IPS-18c (cell line): ENCODE data around the gene CCDC172.

Source experiments
- H3K4me3 ChIP-seq: 2 replicates; pipeline ENCODE4 v1.7.0; 2013; ENCODE audit warnings: low read depth, mild to moderate bottlenecking, low read length, moderate library complexity; ENCODE audit not compliant: insufficient read depth
- H3K9me3 ChIP-seq: one replicate; pipeline ENCODE4 v1.6.1; 2013; ENCODE audit warnings: mild to moderate bottlenecking, low read length, moderate library complexity; ENCODE audit not compliant: control insufficient read depth, insufficient read depth

The CCDC172 gene, protein sequence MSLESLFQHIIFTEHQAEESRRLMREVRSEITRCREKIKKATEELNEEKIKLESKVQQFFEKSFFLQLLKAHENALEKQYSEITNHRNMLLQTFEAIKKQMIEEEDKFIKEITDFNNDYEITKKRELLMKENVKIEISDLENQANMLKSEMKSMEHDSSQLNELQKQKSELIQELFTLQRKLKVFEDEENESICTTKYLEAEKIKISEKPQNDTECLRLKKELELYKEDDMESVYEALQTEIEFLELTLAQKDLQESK

DNA sequence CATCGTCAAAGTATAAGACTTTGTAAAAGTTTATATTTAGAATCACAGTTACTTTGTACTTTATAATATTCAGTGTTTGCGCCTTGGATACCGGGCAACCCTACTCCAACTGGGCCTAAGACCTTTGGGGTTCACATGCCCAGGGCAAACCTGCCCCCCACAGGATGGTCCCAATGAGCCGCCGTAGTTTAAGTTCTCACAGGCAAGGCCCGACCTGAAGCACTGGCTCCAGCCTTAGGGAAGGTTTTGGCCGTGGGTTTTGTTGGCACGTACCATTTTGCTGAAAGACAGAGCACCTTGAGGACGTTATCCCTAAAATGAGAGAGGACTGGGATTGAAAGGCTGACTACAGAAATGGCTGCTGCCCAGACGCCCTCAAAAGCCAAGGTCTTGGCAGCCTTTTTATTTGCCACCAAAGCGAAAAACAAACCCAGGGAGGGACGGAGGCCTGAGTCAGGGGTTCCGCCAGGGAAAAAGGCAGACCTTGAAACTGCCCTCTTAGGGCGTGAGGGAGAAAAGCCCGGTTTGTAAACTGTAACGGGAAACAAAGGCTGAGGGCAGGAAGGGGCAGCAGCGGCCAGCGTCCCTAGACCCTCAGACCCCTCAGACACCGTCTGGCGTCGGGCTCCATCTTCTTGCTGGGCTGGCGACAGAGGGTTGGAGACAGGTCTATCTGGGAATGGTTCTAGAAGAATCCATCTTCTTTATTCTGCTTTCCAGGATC, at the start of gene CCDC172:
TSS of gene CCDC172 (plus strand) at position 222 of the 724 bp plus-strand sequence. CDS start 564 bp downstream, outside the sequence.
- Histone ChIP-seq H3K9me3 (no peaks in the 10 kb centered on the region), H3K4me3 (no peak within 1 kb of the TSS)

DNA sequence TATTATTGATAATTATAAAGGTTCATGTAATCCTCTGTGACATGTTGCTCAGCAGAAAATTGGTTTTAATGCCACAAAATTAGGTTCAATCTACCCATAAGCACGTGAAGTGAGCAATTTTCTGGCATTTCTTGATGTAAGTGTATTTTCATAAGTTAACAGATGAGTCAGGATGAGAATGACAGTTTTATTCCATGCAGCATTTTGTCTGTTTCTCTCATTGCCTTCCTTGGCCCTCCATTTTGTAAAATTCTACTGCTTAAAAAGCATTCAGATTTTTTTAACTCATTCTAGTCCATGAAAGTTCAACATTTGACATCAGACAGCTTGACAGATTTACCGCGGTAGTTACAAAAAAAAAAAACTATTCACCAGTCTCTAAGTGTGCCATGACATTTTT, 47.3 kb upstream of the CCDC172 start:
- Histone ChIP-seq H3K9me3 (peaks cover 1% of the 10 kb centered on the region), H3K4me3 (no peak overlapping the region)

DNA sequence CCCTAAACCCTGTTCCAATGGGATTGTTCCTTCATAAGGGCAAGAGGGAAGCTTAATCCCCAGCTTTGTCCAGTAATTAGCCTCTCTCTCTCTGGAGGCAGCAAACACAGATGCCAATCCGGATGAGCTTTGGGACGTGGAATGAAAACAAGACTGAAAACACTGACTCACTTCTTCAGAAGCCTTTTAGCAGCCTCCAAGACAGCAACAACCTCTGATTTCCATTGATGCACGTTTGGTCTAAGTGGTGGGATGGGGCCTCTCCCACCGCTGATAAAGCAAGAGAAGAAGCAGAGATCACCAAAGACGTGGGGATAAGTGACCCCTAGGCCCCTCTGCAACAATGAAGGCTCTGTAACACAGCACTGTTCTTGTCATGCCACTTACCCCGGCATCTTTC, 45.4 kb upstream of the CCDC172 start:
- Histone ChIP-seq H3K9me3 (no peaks in the 10 kb centered on the region), H3K4me3 (no peak overlapping the region)

DNA sequence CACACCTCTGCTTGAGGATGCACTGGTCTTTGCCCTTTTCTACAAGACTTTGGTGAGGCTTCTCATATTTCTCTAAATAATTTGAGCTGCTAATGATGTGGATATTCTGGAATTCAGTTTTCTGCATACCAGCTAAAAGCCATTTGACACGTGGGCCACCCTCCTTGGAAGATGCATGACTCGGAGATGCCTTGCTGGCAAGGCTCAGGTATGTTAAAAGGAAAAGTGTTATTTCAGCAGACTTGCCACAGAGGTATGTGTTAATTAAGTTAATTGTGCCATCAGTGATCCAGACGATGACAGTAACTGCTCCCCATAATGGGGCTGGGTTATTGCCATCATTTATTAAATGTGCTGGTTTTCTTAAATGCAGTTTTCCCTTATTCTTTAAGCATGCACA, 42.5 kb upstream of the CCDC172 start:
- Histone ChIP-seq H3K4me3 (no peak overlapping the region), H3K9me3 (no peaks in the 10 kb centered on the region)

GRCh38 chr10:116286626-116287200, 37.5 kb upstream of the CCDC172 start:
- Histone ChIP-seq H3K4me3 (no peak overlapping the region), H3K9me3 (no peaks in the 10 kb centered on the region)

- Histone ChIP-seq H3K4me3 (no peak overlapping the region), H3K9me3 (no peaks in the 10 kb centered on the region)
Measured at GRCh38 chr10:116287906-116288501, 36.2 kb upstream of the CCDC172 start.

GRCh38 chr10:116289652-116290051, 34.6 kb upstream of the CCDC172 start:
- H3K9me3 ChIP-seq = no peaks in the 10 kb centered on the region
- no peak overlapping the region for H3K4me3 ChIP-seq

DNA sequence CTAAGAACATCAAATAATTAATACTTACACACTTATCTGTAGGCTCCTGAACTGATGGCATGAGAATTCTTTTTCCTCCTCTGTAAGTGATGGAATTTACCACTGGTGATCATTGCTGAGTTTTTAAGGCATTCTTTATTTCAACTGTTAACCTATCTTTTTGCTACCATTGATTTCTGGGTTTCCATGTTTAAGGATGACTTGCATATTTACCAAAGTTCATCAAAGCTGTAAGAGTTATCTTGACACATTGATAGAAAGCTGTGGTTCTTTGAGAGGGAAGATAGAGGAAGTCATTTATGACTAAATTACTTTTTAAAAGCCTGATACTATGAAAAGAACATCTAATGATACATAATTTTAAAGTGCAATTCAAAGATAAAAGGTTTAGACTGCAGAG, 31.8 kb upstream of the CCDC172 start:
- Histone ChIP-seq H3K9me3 (no peaks in the 10 kb centered on the region), H3K4me3 (no peak overlapping the region)

DNA sequence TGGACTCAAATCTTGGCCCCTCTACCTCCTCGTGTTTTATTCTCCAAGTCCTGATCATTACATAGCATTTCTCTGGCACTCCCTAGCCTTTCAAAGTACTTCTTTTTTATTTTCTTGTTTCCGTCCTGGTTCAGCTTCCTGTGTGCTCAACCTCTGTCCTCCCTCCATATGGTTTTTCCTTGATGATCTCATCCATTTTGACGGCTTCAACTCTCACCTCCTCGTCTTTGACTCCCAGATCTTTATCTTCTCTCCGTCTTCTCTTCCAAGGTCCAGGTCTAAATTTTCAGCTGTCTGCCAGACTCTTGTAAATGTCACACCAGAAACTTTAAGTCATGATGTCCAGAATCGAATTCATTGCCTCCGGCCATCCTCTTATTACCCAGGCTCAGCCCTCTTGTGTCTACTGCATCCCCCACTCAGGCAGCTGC, 27.9 kb upstream of the CCDC172 start:
- Histone ChIP-seq H3K4me3 (no peak overlapping the region), H3K9me3 (no peaks in the 10 kb centered on the region)

DNA sequence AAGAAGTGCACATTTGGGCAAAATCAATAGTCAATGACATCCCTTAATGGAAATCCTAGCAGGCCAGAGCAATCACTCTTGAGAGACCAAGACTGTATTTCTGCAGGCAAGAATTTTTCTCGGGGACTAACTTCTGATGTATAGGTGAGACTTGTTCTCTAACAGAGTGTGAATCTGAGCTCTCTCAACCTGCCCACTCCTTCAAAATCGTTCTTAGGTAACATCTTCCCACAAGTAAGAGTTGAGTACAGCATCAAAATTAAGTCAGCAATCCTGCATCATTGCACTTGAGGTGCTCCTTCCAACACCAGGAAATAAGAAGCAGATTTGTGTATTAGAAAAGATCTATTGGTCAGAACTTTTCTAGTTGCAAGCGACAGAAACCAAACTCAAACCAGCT, 25.7 kb upstream of the CCDC172 start:
- Histone ChIP-seq H3K9me3 (no peaks in the 10 kb centered on the region), H3K4me3 (no peak overlapping the region)

DNA sequence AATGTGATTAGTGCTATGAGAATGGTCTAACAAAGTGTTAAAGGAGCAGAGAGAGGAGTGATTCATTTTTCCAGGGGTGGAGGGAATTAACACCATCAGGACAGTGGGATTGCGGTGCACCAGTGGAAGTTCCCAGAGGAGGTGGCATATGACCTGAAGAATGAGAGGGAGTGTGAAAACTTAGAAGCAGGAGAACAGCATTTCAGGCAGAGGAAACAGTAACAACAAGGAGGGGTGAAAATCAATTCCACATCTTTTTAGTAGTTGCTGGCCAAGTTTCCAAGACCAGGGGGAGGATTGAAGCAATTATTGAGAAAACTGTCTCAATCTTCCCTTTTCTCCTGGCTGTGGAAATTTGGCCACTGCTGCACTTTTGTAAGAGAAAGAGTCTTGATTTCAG, 23.7 kb upstream of the CCDC172 start:
- no peaks in the 10 kb centered on the region for H3K9me3 ChIP-seq
- H3K4me3 ChIP-seq = no peak overlapping the region

- Histone ChIP-seq H3K9me3 (no peaks in the 10 kb centered on the region), H3K4me3 (no peak overlapping the region)
Measured at GRCh38 chr10:116304923-116305322, 19.3 kb upstream of the CCDC172 start.

DNA sequence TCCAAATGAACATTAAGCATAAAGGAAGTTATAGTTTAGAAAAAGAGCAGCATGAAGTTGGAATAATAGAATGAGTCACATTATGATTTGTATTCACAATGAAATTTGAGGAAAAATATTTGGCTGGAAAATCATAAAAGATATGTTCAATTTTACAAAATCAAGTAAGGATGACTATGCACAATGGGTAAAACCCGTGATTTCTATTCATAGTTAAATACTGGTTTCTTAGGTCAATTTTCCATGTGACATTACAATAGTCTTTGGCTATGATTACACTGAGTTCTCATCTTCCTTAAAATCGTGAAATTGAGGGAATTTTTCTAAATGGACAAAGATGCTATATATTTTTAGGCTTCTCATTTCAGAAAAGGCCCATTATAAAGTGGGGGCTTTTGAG, 17.4 kb upstream of the CCDC172 start:
- Histone ChIP-seq H3K9me3 (no peaks in the 10 kb centered on the region), H3K4me3 (no peak overlapping the region)

DNA sequence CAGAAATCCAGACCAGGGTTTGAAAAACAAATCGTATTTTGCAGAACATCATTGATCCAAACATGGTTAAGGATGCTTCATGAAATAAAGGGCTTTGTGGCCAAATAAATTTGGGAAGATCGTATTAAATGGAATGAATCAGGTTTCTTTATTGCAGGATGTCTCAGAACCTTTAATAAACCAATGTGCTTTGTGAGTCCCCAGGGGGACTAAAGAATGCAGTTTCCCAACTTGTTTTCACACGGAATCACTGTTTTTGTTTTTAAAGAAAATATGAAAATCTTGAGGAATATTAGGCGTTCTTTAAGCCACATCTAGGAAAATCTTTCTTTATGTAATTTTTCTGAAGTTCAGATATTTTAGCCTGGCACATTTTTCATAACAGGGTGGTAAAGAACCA, 16.8 kb upstream of the CCDC172 start:
- no peaks in the 10 kb centered on the region for H3K9me3 ChIP-seq
- H3K4me3 ChIP-seq = no peak overlapping the region

GRCh38 chr10:116311016-116311415, 13.2 kb upstream of the CCDC172 start:
- no peaks in the 10 kb centered on the region for H3K9me3 ChIP-seq

DNA sequence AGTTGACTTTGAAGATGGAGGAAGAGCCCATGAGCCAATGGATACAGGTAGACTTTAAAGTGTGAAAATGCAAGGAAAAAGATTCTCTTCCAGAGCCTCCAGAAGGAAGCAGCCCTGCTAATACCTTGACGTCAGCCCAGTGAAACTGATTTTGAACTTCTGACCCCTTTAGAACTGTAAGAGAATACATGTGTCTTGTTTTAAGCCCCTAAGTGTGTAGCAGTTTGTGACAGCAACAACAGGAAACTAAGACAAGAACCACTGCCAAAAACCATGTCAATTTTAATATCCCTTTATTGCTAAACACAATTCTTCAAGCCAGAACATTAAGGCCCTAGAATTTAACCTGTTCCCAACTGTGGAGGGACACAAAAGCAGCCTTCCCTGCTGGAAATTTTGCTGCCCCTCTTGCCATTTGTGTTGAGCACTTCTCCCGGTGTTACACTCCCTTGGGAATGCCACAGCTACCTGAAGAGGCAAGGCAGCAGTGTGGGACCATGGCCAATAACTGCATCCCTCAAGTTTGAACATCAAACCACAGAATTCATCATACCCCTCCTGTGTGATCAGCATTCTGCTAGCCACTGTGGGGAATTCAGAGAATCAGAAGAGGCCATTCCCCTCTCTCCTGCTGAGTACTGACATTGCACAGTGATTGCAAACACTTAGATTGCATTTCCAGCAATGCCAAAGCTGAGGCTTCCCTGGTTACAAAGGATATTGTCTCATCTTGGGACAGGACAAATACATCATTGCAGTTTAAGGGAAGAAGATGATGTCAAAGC, 12.3 kb upstream of the CCDC172 start:
- no peaks in the 10 kb centered on the region for H3K9me3 ChIP-seq

More at GRCh38 chr10:116311016-116311415, 13.2 kb upstream of the CCDC172 start:
- no peak overlapping the region for H3K4me3 ChIP-seq

GRCh38 chr10:116312548-116312947, 11.7 kb upstream of the CCDC172 start:
- Histone ChIP-seq H3K4me3 (no peak overlapping the region), H3K9me3 (no peaks in the 10 kb centered on the region)

More for the DNA sequence above, 12.3 kb upstream of the CCDC172 start:
- H3K4me3 ChIP-seq = no peak overlapping the region
